GM18505 (cell line): Measurements from ENCODE around the gene PLPP1.

Experiments used
- ATAC-seq: cut with Tn5 transposase; IDR thresholded peaks from one replicate; pipeline ENCODE4 v1.9.1; 2021; ENCODE audit not compliant: unreplicated experiment
- POLR2A ChIP-seq: IDR thresholded peaks from 4 replicates; pipeline ENCODE4 v1.6.1; 2011; ENCODE audit warnings: borderline replicate concordance; ENCODE audit not compliant: insufficient read depth, insufficient read length; ENCODE audit errors: extremely low read depth

The PLPP1 gene

GRCh38 chr5:55534436-55535198, at the start of gene PLPP1:
Gene PLPP1 (minus strand): TSS chr5:55534964. CDS start chr5:55534629, 335 bp downstream.
- no peak for TF ChIP-seq POLR2A

GRCh38 chr5:55583578-55583977, 48.8 kb upstream of the PLPP1 start:
- no peak for ATAC-seq
- no peak for TF ChIP-seq POLR2A

More at GRCh38 chr5:55534436-55535198, at the start of gene PLPP1:
- peak; percentile 85 for ATAC-seq

- ATAC-seq: no peak
- TF ChIP-seq POLR2A: no peak
Observed at GRCh38 chr5:55582256-55582655, 47.5 kb upstream of the PLPP1 start.

- no peak for ATAC-seq
Observed at GRCh38 chr5:55580042-55580441, 45.3 kb upstream of the PLPP1 start.

GRCh38 chr5:55578771-55579170, 44.0 kb upstream of the PLPP1 start:
- no peak for TF ChIP-seq POLR2A
- ATAC-seq: no peak

More at GRCh38 chr5:55580042-55580441, 45.3 kb upstream of the PLPP1 start:
- no peak for TF ChIP-seq POLR2A

GRCh38 chr5:55577353-55578060, 42.7 kb upstream of the PLPP1 start:
- ATAC-seq: no peak
- TF ChIP-seq POLR2A: no peak

GRCh38 chr5:55576661-55577060, 41.9 kb upstream of the PLPP1 start:
- no peak for TF ChIP-seq POLR2A
- no peak for ATAC-seq

- TF ChIP-seq POLR2A: no peak
- no peak for ATAC-seq
Observed at GRCh38 chr5:55575815-55576583, 41.2 kb upstream of the PLPP1 start.

GRCh38 chr5:55572600-55572999, 37.8 kb upstream of the PLPP1 start:
- no peak for ATAC-seq
- TF ChIP-seq POLR2A: no peak

- ATAC-seq: no peak
Observed at GRCh38 chr5:55572020-55572419, 37.3 kb upstream of the PLPP1 start.

GRCh38 chr5:55570570-55570969, 35.8 kb upstream of the PLPP1 start:
- no peak for ATAC-seq
- TF ChIP-seq POLR2A: no peak

More at GRCh38 chr5:55572020-55572419, 37.3 kb upstream of the PLPP1 start:
- no peak for TF ChIP-seq POLR2A

- no peak for ATAC-seq
- TF ChIP-seq POLR2A: no peak
Observed at GRCh38 chr5:55570026-55570425, 35.3 kb upstream of the PLPP1 start.

- TF ChIP-seq POLR2A: no peak
Observed at GRCh38 chr5:55569513-55569865, 34.7 kb upstream of the PLPP1 start.

More at GRCh38 chr5:55569513-55569865, 34.7 kb upstream of the PLPP1 start:
- no peak for ATAC-seq
